PC-9 (cell line): ENCODE measurements around the gene CLIC1. TPM values are rescaled to one million over a fixed set of nuclear protein-coding genes. Genes with fewer than 3 reads are reported as not detected.

Experiments used
- BruUV-seq: library from RNA; stranded (reverse); fragments of 400-500 nt; replicated peaks from 2 replicates; lab custom pipeline; 2021; lab: Mats Ljungman, UMichigan
- CTCF ChIA-PET: fragments of 300-600 bp; sonication (Branson Sonifier 250); formaldehyde crosslinking; loops from one replicate; lab custom pipeline; 2022; ENCODE audit warnings: antibody characterized with exemption; lab: Charles Lee
- POLR2A ChIA-PET: fragments of 300-600 bp; sonication (Branson Sonifier 250); formaldehyde crosslinking; loops from one replicate; lab custom pipeline; 2022; ENCODE audit warnings: antibody characterized with exemption; ENCODE audit not compliant: unreplicated experiment; lab: Charles Lee
- DNase-seq, 2 experiments: peaks; one replicate each; pipeline versions ENCODE4 v3.0.0 to v3.0.0-alpha.2; 2015 to 2022; ENCODE audit warnings: mixed read lengths in 1 of 2
- H2AFZ ChIP-seq: fragments of 200-600 bp; sonication (generic); 2 replicates; pipeline ENCODE4 v1.8.1; 2017; ENCODE audit warnings: antibody characterized with exemption
- H3F3A ChIP-seq: fragments of 200-600 bp; sonication (generic); 2 replicates; pipeline ENCODE4 v1.8.1; 2017; ENCODE audit warnings: antibody characterized with exemption, mild to moderate bottlenecking, low read depth; ENCODE audit not compliant: insufficient read depth
- H3K27ac ChIP-seq: fragments of 200-600 bp; sonication (generic); 2 replicates; pipeline ENCODE4 v1.6.1; 2016; ENCODE audit warnings: mixed run types
- H3K27me3 ChIP-seq: fragments of 200-600 bp; sonication (generic); 2 replicates; pipeline ENCODE4 v1.6.1; 2016; ENCODE audit warnings: low read depth, mixed run types; ENCODE audit not compliant: insufficient read depth
- H3K36me3 ChIP-seq: fragments of 200-600 bp; sonication (generic); 2 replicates; pipeline ENCODE4 v1.6.1; 2016; ENCODE audit warnings: low read depth, mixed run types
- H3K4me1 ChIP-seq: fragments of 200-600 bp; sonication (generic); replicated peaks from 2 replicates; pipeline ENCODE4 v1.6.1; 2016; ENCODE audit warnings: mixed run types; ENCODE audit not compliant: insufficient read depth
- H3K4me2 ChIP-seq: fragments of 200-600 bp; sonication (generic); 2 replicates; pipeline ENCODE4 v1.6.1; 2017; ENCODE audit warnings: mixed run types
- H3K4me3 ChIP-seq: fragments of 200-600 bp; sonication (generic); 2 replicates; pipeline ENCODE4 v1.6.1; 2016; ENCODE audit warnings: mixed run types
- H3K79me2 ChIP-seq: fragments of 200-600 bp; sonication (generic); 2 replicates; pipeline ENCODE4 v1.6.1; 2017; ENCODE audit warnings: low read depth, mixed run types
- H3K9me2 ChIP-seq: fragments of 200-600 bp; sonication (generic); 2 replicates; pipeline ENCODE4 v1.8.1; 2017; ENCODE audit warnings: mild to moderate bottlenecking; ENCODE audit not compliant: insufficient read depth
- H3K9me3 ChIP-seq: fragments of 200-600 bp; sonication (generic); 2 replicates; pipeline ENCODE4 v1.8.1; 2016; ENCODE audit warnings: low read depth; ENCODE audit not compliant: insufficient read depth
- H4K20me1 ChIP-seq: fragments of 200-600 bp; sonication (generic); 2 replicates; pipeline ENCODE4 v1.8.1; 2017; ENCODE audit not compliant: insufficient read depth
- EZH2 ChIP-seq: fragments of 200-600 bp; sonication (generic); IDR thresholded peaks from 2 replicates; pipeline ENCODE4 v1.8.0; 2017; ENCODE audit warnings: antibody characterized with exemption, low read depth
- intact Hi-C: fragments of 100-400 bp; cut with micrococcal nuclease; formaldehyde crosslinking; loops from one replicate; pipeline ENCODE4 v1.10.0; 2022; ENCODE audit not compliant: unreplicated experiment
- total RNA-seq: library from RNA; stranded (reverse); gene quantifications from 2 replicates; pipeline ENCODE4 v1.2.3, GENCODE V29; 2021
- TF ChIP-seq, protein P1 (sequence below): fragments of 200-600 bp; sonication (generic); conservative IDR thresholded peaks from 2 replicates; pipeline ENCODE4 v1.6.1; 2017; ENCODE audit warnings: mixed run types, antibody characterized with exemption, mild to moderate bottlenecking, moderate library complexity

The CLIC1 gene
- total RNA-seq, 1 experiment from 2014 or later: 599 TPM

DNA sequence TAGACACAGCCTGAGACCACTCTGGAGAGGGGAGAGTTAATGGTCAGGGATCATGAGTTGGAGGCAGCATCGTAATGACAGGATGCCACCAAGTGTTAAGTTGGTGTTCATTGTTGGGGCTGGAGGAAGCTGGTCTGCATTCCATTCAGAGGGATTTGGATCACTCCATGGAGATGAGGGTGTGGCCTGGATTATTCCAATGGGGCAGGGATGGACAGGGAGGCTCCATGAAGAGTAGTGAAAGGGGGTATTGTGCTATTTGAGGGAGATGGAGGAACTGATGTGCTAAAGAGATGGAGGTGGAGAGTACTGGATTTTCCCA lies 27.2 kb upstream of the CLIC1 start:
- Histone ChIP-seq H3K4me1 (peaks cover 5% of the 10 kb centered on the region; the same call in 1 of the 2 replicates), H3K9me3 (no peaks in the 10 kb centered on the region), H3K36me3 (no peaks in the 10 kb centered on the region), H3K27ac (no peak overlapping the region), H3K4me3 (no peak overlapping the region), H3K4me2 (no peak overlapping the region), H3K9me2 (no peaks in the 10 kb centered on the region), H4K20me1 (no peaks in the 10 kb centered on the region), H2AFZ (no peak overlapping the region), H3K27me3 (no peaks in the 10 kb centered on the region), H3K79me2 (no peaks in the 10 kb centered on the region), H3F3A (peaks cover 8% of the 10 kb centered on the region; the same call in 1 of the 2 replicates)
- ChIA-PET POLR2A (interaction anchor here (0.6 kb wide), 4 partner anchors 9 to 125 kb away, joined by 3 to 7 read pairs (median 4); no protein-coding TSS in a partner anchor), CTCF (no interaction called here)
- intact Hi-C loops: no loop called here
- DNase-seq: no peak
- TF ChIP-seq, protein P1, sequence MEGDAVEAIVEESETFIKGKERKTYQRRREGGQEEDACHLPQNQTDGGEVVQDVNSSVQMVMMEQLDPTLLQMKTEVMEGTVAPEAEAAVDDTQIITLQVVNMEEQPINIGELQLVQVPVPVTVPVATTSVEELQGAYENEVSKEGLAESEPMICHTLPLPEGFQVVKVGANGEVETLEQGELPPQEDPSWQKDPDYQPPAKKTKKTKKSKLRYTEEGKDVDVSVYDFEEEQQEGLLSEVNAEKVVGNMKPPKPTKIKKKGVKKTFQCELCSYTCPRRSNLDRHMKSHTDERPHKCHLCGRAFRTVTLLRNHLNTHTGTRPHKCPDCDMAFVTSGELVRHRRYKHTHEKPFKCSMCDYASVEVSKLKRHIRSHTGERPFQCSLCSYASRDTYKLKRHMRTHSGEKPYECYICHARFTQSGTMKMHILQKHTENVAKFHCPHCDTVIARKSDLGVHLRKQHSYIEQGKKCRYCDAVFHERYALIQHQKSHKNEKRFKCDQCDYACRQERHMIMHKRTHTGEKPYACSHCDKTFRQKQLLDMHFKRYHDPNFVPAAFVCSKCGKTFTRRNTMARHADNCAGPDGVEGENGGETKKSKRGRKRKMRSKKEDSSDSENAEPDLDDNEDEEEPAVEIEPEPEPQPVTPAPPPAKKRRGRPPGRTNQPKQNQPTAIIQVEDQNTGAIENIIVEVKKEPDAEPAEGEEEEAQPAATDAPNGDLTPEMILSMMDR: no peak
- no peak for TF ChIP-seq EZH2
- BruUV-seq: no TSS peak

DNA sequence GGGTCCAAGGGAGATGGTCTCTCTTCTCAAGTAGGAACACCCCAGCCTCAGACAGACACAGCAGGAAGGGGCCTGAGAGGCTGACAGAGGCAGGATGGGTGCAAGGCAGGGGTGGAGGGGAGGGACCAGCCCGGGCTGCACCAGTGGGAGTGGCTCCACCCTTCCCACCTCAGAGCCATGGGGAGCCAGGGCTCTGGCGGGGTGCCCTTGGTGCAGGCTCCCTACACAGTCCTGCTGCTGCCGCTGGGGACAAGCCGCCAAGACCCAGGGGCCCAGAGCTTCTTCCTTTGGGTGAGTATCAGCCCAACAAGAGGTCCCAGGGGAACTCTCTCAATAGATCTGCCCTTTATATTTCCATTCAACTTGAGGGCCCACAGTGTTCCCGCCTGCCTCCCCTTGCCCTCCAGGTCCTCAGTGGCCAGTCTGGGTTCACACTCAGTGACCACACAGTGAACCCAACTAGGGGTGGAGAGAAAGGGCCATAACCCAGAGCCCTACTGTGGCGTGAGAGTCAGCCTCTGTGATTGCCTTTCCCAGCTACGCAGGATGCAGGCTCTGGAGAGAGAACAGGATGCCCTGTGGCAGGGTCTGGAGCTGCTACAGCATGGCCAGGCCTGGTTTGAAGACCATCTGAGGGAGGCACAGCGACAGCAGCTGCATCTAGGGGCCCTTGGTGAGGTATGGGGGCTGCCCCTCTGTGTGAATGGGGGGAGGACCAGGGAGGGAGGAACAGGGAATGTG lies 26.7 kb upstream of the CLIC1 start:
- Histone ChIP-seq H3K79me2 (no peaks in the 10 kb centered on the region), H3K9me2 (no peaks in the 10 kb centered on the region), H4K20me1 (no peaks in the 10 kb centered on the region), H3K9me3 (no peaks in the 10 kb centered on the region), H3K4me2 (no peak overlapping the region), H3K4me1 (peaks cover 5% of the 10 kb centered on the region; the same call in 1 of the 2 replicates), H3K27ac (no peak overlapping the region), H3F3A (peaks cover 8% of the 10 kb centered on the region; the same call in 1 of the 2 replicates), H3K36me3 (no peaks in the 10 kb centered on the region), H3K4me3 (no peak overlapping the region), H2AFZ (no peak overlapping the region), H3K27me3 (no peaks in the 10 kb centered on the region)
- ChIA-PET POLR2A (interaction anchor here (0.6 kb wide), 1 partner anchor 124 kb away, joined by 3 read pairs; no protein-coding TSS in a partner anchor), CTCF (no interaction called here)
- no TSS peak for BruUV-seq
- TF ChIP-seq, protein P1: no peak
- TF ChIP-seq EZH2: no peak
- intact Hi-C loops: no loop called here
- DNase-seq: no peak

DNA sequence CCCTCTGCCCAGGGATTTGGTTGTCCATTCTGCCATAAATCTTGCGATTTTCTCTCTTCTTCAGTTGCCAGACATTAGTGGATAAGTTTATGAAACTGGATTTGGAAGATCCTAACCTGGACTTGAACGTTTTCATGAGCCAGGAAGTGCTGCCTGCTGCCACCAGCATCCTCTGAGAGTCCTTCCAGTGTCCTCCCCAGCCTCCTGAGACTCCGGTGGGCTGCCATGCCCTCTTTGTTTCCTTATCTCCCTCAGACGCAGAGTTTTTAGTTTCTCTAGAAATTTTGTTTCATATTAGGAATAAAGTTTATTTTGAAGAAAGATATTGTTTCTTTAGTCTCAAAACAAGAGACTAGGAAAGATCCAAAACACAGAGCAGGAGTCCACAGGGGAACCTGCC lies 26.0 kb upstream of the CLIC1 start, which contains the start of gene SAPCD1:
SAPCD1 (plus strand) TSS at position 301 of the 400 bp plus-strand sequence. CDS start 399 bp downstream, outside the sequence.
- no TSS peak for BruUV-seq
- Histone ChIP-seq H3K27ac (no peak within 1 kb of the TSS), H3K36me3 (no peaks in the 10 kb centered on the region), H3K9me2 (no peaks in the 10 kb centered on the region), H3K9me3 (no peaks in the 10 kb centered on the region), H3K4me2 (no peak within 1 kb of the TSS), H3K4me3 (no peak within 1 kb of the TSS), H4K20me1 (no peaks in the 10 kb centered on the region), H3K4me1 (peaks cover 5% of the 10 kb centered on the region; the same call in 1 of the 2 replicates), H3K79me2 (no peaks in the 10 kb centered on the region), H3K27me3 (no peaks in the 10 kb centered on the region), H3F3A (peaks cover 8% of the 10 kb centered on the region; the same call in 1 of the 2 replicates), H2AFZ (no peak within 1 kb of the TSS)
- intact Hi-C loops: no loop called here
- TF ChIP-seq EZH2: no peak
- TF ChIP-seq, protein P1: no peak
- ChIA-PET POLR2A (no interaction called here), CTCF (no interaction called here)
- DNase-seq: no peak
